HG03135 (cell line): Measurements from ENCODE around the gene ME3.

ENCODE experiments used
- ATAC-seq: cut with Tn5 transposase; IDR thresholded peaks from one replicate; pipeline ENCODE4 v1.9.1; 2021; ENCODE audit warnings: mild to moderate bottlenecking, moderate library complexity; ENCODE audit not compliant: unreplicated experiment

Gene ME3

DNA sequence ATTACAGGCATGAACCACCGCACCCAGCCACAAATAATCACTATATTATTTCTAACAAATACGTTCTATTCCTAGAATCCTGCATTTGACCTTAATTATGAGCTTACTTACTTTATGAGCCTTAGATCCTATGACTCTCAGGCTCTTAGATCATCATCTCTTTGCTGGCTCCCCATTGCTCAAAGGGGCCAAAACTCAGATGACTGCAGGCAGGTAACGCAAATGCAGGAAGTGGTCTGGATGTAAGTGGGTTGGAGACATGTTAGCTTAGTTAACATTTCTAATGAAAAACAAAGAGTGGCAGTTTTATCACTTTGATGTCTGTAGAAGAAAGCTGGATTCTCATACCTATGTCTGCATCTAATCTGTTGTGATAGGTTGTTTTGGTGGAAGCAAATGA, 274.3 kb downstream of the ME3 start:
- no peak for ATAC-seq

DNA sequence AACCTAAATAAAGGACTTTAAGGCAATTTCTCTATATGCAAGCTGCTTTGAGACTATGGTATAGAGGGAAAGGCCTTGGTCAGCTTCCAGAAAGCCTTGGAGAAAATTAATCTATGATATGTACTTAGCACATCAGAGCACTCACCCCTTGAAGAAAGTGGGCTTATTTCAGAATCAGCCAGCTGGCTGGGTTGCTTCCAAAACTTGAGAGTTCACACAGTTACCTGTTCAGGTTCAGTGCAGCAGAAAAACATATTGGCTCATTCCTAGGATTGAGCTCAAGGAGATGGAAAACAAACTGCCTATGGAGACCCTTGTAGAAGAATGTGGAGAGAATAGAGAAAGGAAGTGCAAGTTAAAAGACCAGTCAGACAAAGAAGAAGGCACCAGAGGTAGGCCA, 275.1 kb downstream of the ME3 start:
- no peak for ATAC-seq

DNA sequence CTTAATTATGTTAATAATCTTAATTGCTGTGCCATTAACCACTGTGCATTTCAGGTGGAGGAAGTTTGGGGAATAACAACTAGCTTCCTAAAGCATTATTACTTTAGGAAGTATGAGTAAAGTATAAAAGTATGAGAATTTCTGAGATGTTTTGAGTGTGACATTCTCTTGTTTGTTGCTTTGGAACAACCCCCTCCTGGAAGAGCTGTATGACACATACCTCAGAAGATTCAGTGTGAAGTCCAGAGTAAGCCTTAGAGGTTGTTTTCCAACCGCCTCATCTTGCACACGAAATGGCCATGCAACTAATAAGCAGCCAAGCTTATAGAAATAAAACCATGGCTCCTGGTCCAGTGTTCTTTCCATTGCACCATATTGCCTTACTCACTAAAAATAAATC, 276.0 kb downstream of the ME3 start:
- ATAC-seq, result no peak

DNA sequence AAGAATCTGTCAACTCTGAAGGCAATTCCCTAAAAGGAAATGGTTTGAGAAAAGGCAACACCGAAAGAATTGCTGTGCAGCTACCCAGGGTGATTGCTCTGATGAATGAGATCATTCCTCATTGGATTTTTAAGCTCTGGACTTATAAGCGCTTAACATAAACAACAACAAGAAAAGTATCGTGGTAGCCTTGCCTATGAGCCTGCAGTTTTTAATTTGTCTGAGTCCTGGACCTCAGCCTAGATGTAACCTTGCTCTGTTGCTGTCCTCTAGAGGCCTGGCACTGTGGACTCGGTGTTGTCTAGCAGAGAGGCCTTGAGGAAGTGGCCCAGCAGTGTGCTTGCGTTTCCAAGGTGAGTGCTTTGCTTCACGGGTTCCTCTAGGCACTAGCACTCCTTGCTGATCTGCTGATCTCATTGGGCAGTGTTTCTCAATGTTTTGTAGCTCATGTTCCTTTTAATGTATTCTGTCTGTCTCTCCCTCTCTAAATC, 277.3 kb downstream of the ME3 start:
- no peak for ATAC-seq
